NCI-H748 (cell line): ENCODE data around the gene CELF4.

Source experiments
- DNase-seq: peaks from one replicate; lab custom pipeline; 2025; ENCODE audit not compliant: unreplicated experiment; lab: John Stamatoyannopoulos, UW

The CELF4 gene

GRCh38 chr18:37270038-37270665 lies 295.4 kb downstream of the CELF4 start:
- DNase-seq, result no peak

DNA sequence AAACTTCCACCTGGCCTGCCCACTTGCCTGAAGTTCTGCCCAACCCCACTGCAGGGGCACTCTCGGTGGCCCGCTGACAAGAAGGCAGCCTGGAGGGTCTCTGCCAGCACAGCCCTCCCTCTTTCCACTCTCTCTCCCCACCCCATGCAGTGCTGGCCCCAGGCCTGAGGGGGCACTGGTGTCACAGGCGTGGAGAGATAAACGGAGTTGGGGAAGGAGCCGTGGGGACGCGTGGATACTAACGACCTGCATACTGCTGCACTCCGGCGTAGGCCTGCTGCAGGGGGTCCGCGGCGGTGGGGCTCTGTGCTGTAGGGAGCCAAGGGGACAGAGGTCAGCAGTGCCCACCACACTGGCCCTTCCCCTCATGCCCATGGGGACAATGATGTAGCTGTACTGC lies 299.3 kb downstream of the CELF4 start:
- no peak for DNase-seq

- no peak for DNase-seq
Measured at GRCh38 chr18:37265382-37265781, 300.2 kb downstream of the CELF4 start.

GRCh38 chr18:37264956-37265355 lies 300.6 kb downstream of the CELF4 start:
- no peak for DNase-seq

GRCh38 chr18:37261988-37262387 lies 303.6 kb downstream of the CELF4 start:
- DNase-seq, result no peak

- no peak for DNase-seq
Measured at GRCh38 chr18:37261246-37261840, 304.3 kb downstream of the CELF4 start.

GRCh38 chr18:37260367-37261093 lies 305.1 kb downstream of the CELF4 start:
- DNase-seq, result no peak

DNA sequence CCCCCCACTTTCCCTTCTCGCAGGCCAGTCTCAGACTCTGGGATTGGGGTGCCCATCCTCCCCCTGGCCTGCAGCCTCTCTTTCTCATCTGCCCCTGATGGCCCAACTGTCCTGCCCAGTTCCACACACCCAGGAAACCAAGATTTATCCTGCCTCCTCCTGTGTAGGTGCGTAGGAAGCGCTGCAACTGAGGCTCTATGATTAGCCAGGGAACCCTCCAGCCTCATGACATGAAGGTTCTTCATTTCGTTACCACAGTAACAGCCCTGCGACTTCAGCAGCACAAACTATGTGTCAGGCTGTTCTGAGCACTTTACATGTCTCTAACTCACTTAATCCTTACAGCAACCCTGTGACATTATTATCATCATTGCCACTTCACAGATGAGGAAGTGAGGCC lies 305.9 kb downstream of the CELF4 start:
- DNase-seq, result no peak

GRCh38 chr18:37258819-37259218 lies 306.8 kb downstream of the CELF4 start:
- no peak for DNase-seq

DNA sequence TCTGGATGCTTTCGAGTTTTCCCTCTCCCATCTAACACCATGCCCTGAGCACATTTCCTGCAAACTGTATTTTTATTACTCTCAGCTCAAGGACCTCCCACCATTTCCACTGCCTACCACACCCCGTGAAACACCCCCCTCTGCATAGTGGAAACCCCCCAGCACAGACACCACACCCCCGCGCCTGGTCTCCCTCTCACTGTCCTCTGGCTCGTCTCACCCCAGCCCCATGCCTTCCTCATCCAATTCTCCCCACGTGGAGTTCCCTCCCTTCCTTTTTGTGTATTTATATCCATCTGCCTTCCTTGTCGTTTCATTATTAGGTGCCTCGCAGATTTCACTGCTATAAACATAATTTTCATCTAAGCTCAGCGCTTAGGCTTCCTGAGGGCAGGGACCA lies 307.5 kb downstream of the CELF4 start:
- no peak for DNase-seq

DNA sequence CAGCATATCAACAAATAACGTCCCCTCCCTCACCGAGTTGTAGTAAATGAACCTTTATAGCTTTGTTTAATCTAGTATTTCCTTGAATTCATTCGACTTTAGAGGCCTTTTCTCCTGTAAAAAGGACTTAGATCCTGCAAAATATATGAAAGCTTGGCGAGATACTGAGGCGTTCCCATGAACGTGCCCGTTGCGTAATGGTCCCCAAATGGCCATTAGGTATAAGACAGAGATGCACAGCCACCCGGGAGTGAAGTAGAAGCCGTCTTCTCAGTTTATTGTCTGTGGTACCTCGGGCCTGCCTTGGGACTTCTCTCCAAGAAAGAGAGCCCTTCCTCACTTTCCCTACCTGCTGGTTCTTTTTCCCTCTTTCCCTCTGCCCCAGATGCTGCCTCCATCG lies 310.6 kb downstream of the CELF4 start:
- no peak for DNase-seq

GRCh38 chr18:37254236-37254754 lies 311.3 kb downstream of the CELF4 start:
- no peak for DNase-seq

DNA sequence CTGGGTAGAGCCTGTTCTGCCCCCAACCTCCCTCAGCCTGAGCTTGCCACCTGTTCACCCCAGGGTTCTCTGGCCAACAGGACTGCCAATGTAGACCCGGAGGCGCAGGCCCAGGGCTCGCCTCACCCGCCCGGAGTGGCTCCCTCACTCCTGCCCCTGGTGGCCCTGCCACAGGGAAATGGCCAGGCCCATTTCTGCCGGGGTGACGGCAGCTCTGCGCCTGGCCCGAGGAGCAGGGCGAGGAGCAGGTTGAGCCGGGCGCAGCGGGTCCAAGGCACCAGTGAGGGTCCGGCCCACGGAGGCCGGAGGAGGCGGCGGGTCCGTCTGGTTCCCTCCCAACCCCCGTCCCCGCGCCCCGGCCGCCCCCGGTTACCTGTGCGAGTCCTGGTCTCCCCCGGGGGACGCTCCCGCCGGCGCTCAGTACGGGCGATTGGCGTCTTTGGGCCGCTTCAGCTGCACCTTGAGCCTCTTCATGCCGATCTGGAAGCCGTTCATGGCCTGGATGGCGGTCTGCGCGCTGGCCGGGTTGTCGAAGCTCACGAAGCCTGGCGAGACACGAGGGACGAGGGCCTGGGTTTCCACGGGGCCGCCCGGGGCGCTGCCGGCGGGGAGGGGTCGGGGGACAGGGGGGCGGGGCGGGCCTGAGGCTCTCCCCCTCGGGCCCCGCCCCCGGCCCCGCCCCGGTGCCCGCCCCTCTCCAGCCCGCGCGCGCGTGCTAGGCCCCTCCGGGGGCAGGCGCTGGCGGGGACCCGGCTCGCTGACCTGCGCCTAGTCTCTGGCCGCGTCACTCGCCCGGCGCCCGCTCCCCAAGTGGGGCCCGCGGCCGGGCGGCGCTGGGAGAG lies 312.0 kb downstream of the CELF4 start:
- DNase-seq, result no peak

DNA sequence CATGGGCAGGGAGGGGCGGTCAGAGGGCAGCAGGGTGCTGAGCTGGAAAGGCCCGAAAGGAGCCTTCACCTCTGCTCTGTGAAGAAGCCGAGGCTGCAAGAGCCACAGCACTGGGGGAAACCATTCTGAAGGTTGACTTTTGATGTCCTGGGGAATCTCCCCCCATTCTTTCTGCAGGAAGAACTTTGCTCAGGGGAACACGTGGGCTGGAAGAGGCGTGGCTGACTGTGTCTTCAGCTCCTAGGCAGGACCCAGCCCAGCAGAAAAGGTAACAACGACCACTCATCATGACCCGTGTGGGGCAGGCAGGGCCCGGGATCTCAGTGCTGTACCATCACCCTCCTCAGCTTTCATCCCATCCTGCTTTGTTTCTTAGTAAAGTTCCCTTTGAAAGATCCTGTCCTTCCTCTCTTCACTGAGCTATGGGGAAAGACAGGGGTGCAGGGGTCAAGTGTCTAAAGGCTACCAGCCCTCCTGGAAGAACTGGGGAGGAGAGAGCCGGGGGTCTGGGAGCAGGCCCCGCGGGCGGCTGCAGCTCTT lies 312.7 kb downstream of the CELF4 start:
- DNase-seq, result no peak

DNA sequence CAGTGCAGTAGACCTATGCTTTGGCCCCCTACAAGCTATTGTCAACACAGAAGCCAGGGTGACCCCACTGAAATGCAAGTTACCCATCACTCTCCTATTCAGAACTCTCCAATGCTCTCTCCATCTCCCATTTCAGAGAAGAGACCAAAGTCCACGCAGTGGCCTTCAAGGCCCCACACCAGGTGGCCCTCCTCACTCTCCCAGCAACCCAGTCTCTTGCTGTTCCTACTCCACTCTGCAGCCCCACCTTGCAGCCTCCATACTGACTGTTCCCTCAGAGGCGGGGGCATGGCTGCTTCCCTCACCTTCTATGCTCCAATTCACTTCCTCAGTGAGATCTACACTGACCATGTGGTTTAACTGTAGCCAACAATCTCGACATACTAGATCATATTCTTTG lies 313.3 kb downstream of the CELF4 start:
- no peak for DNase-seq

DNA sequence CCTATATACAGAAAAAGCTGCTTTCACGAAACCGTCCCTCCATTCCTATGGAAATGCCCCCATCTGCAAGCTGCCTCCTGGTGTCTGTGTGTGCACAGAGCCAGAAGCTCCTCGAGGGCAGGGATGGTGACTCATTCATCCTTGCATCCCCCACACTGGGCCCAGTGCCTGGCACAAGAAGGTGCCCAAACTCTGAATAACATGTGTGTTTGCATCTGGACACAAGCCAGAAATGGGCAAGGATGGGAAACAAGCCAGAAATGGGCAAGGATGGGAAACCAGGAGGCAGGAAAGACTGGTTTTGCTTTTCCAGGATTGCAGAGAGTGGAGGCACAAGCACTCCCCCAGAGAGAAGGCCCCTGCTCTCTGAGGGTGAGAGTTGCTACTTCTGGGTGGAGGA lies 313.9 kb downstream of the CELF4 start:
- peak; percentile 21 for DNase-seq

DNA sequence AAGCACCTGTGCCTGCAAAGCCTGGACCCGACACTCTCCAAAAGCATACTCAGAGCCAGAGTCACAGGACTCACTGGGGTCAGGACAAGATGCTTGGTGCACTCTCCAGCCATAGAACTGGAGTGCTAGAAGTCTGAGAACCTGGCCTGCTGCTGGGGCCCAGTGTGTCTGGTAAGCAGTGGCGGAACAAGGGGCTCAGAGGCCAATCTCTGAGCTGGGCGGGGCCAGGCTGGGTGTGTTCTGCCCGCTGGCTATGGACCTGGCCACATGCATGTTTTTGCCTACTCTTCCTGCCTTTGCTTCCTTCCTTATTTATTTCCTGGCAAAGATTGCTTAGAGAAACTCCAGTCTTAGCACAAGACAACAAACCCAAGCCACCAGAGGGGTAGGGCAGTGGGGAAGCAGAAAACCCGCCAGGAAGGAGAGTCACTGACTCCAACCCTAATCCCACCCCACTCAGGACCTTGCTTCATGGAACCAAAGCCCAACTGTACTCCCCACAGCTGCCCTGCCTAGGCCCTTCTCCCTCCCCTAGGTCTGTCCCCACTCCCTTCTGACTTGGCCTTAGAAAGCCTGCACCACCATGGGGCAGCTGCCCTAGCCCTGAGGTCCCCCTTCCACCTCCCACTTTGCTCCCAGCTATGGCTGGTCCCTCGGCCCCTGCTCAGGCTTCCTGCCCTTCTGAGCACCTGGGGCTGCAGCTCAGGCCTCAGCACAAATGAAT lies 315.5 kb downstream of the CELF4 start:
- DNase-seq, result no peak

GRCh38 chr18:37249171-37249886 lies 316.3 kb downstream of the CELF4 start:
- DNase-seq, result no peak

- DNase-seq, result no peak
Measured at GRCh38 chr18:37248281-37248680, 317.3 kb downstream of the CELF4 start.
